Activated T-helper 2 cell treated with anti-CD3 and anti-CD28 coated beads, Interferon-gamma antibody, Interleukin-2, Interleukin-4, amounts not matched to agents 10 μg/mL and 5 μg/mL and 100 μg/mL, durations not matched to agents 14 hours and 24 hours and 36 hours (primary cell): ENCODE results near the gene KIF5C. TPM values are rescaled to one million over a fixed set of nuclear protein-coding genes. Genes with fewer than 3 reads are reported as not detected.

ENCODE experiments used
- DNase-seq: peaks from one replicate; pipeline ENCODE4 v3.0.0; 2021; ENCODE audit warnings: low spot score
- H3K27ac Mint-ChIP-seq: one replicate; pipeline ENCODE4 v1.8.0; 2021; ENCODE audit warnings: mixed read lengths
- H3K27me3 Mint-ChIP-seq: one replicate; pipeline ENCODE4 v1.8.0; 2021; ENCODE audit warnings: low read depth, mixed read lengths
- H3K36me3 Mint-ChIP-seq: one replicate; pipeline ENCODE4 v1.8.0; 2021; ENCODE audit warnings: low read depth, mixed read lengths
- H3K4me1 Mint-ChIP-seq: one replicate; pipeline ENCODE4 v1.8.0; 2021; ENCODE audit warnings: low read depth, mixed read lengths
- H3K4me3 Mint-ChIP-seq: one replicate; pipeline ENCODE4 v1.8.0; 2021; ENCODE audit warnings: low read depth, mild to moderate bottlenecking, moderate library complexity, mixed read lengths
- H3K9me3 Mint-ChIP-seq: one replicate; pipeline ENCODE4 v1.8.0; 2021; ENCODE audit warnings: mixed read lengths
- intact Hi-C: fragments of 100-400 bp; cut with micrococcal nuclease; formaldehyde crosslinking; loops from one replicate; pipeline ENCODE4 v1.15.1; 2023
- total RNA-seq: library from RNA; stranded (reverse); gene quantifications from 2 replicates; pipeline ENCODE4 v1.2.3, GENCODE V29; 2022

The KIF5C gene
- total RNA-seq, 1 donor from 2014 or later: 12.9 TPM

DNA sequence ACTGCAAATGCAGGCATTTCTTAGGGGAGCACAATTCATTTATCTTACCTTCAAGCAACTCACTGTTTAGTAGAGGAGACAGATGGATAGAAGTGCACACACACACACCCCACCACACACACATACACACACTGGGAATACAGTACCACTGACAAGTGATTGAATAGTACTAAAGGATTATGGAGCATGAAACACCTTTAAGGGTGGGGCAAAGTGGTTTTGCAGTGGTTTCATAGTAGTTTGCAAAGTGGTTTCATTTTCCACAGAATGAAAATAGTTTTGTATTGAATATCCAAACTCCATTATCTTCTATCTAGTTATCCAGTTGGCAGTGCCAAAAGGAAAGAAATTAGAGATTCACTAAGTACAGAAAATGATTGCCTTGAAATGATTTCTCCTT is 18.9 kb downstream of the KIF5C start:
- H3K27ac Mint-ChIP-seq: no peak overlapping the region
- peaks cover 11% of the 10 kb centered on the region for H3K4me1 Mint-ChIP-seq
- peaks cover 8% of the 10 kb centered on the region for H3K27me3 Mint-ChIP-seq
- DNase-seq: no peak
- intact Hi-C loops: no loop called here
- peaks cover 27% of the 10 kb centered on the region for H3K9me3 Mint-ChIP-seq
- H3K36me3 Mint-ChIP-seq: peaks cover 20% of the 10 kb centered on the region
- H3K4me3 Mint-ChIP-seq: no peak overlapping the region

GRCh38 chr2:148896136-148896535 is 21.1 kb downstream of the KIF5C start:
- Mint-ChIP-seq H3K36me3 (peaks cover 17% of the 10 kb centered on the region), H3K27me3 (no peaks in the 10 kb centered on the region), H3K4me3 (no peak overlapping the region), H3K9me3 (peaks cover 23% of the 10 kb centered on the region), H3K4me1 (peaks cover 11% of the 10 kb centered on the region), H3K27ac (no peak overlapping the region)
- no peak for DNase-seq
- intact Hi-C loops: no loop called here

- H3K9me3 Mint-ChIP-seq: no peaks in the 10 kb centered on the region
- no peak for DNase-seq
- H3K4me3 Mint-ChIP-seq: no peak overlapping the region
- no peaks in the 10 kb centered on the region for H3K36me3 Mint-ChIP-seq
- H3K27me3 Mint-ChIP-seq: no peaks in the 10 kb centered on the region
- H3K27ac Mint-ChIP-seq: no peak overlapping the region
- intact Hi-C loops: no loop called here
- H3K4me1 Mint-ChIP-seq: no peaks in the 10 kb centered on the region
These were observed 24.8 kb downstream of the KIF5C start for GRCh38 chr2:148899638-148900318.

DNA sequence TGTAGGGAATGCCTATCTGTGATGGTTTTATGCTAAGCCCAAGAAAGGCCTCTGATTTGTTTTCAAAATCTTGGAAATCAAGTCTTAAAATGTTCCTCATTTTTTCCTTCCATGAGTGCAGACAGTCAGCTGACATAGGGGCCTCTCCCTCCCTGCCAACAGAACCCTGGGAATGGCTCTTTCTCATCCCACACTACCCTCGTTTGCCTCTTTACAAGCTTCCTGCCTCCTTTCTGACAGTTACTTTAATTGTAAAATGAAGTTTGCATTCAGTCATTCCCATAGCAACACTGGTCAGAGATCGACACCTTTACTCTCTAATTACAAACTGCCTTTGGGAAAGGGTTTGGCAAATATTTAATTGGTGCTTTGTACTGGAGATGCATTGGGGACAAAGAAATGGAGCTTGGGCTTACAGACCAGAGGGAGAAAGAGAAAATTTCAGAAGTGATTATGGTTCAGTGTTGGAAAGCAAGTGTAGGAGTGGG is 25.4 kb downstream of the KIF5C start:
- no peaks in the 10 kb centered on the region for H3K27me3 Mint-ChIP-seq
- no peaks in the 10 kb centered on the region for H3K9me3 Mint-ChIP-seq
- intact Hi-C loops: no loop called here
- DNase-seq: no peak
- H3K36me3 Mint-ChIP-seq: no peaks in the 10 kb centered on the region
- no peak overlapping the region for H3K4me3 Mint-ChIP-seq
- H3K4me1 Mint-ChIP-seq: no peaks in the 10 kb centered on the region
- no peak overlapping the region for H3K27ac Mint-ChIP-seq

DNA sequence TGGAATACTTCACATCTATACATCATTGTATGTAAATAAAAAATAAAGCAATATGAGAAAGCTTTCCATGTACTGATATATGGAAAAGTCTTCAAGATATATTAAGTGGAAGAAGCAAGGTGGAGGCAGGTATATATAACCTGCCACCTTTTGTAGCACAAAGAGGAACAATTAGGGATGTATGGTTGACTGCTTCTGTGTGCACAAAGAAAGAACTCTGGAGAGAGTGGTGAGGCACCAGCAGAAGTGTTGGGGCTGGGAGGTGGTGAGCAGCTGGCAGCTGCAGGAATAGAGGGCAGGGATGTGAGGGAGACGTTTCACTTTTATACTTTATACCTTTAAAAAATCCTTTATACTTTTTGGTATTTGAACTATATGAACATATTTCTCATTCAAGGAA is 26.1 kb downstream of the KIF5C start:
- no peak overlapping the region for H3K27ac Mint-ChIP-seq
- H3K36me3 Mint-ChIP-seq: no peaks in the 10 kb centered on the region
- no peak overlapping the region for H3K4me3 Mint-ChIP-seq
- H3K9me3 Mint-ChIP-seq: no peaks in the 10 kb centered on the region
- no peak for DNase-seq
- H3K4me1 Mint-ChIP-seq: no peaks in the 10 kb centered on the region
- intact Hi-C loops: no loop called here
- no peaks in the 10 kb centered on the region for H3K27me3 Mint-ChIP-seq

- Mint-ChIP-seq H3K4me3 (no peak overlapping the region), H3K27ac (no peak overlapping the region), H3K27me3 (no peaks in the 10 kb centered on the region), H3K9me3 (no peaks in the 10 kb centered on the region), H3K36me3 (no peaks in the 10 kb centered on the region), H3K4me1 (no peaks in the 10 kb centered on the region)
- intact Hi-C loops: no loop called here
- no peak for DNase-seq
These were observed 27.8 kb downstream of the KIF5C start for GRCh38 chr2:148902798-148903197.

- H3K4me3 Mint-ChIP-seq: no peak overlapping the region
- no peak overlapping the region for H3K27ac Mint-ChIP-seq
- no peak for DNase-seq
- H3K9me3 Mint-ChIP-seq: no peaks in the 10 kb centered on the region
- no peaks in the 10 kb centered on the region for H3K36me3 Mint-ChIP-seq
- intact Hi-C loops: no loop called here
- H3K4me1 Mint-ChIP-seq: no peaks in the 10 kb centered on the region
- no peaks in the 10 kb centered on the region for H3K27me3 Mint-ChIP-seq
These were observed 28.3 kb downstream of the KIF5C start for GRCh38 chr2:148903294-148903693.

GRCh38 chr2:148903979-148904378 is 29.0 kb downstream of the KIF5C start:
- no peak overlapping the region for H3K27ac Mint-ChIP-seq
- no peaks in the 10 kb centered on the region for H3K27me3 Mint-ChIP-seq
- H3K4me1 Mint-ChIP-seq: no peaks in the 10 kb centered on the region
- intact Hi-C loops: no loop called here
- H3K36me3 Mint-ChIP-seq: no peaks in the 10 kb centered on the region
- H3K9me3 Mint-ChIP-seq: no peaks in the 10 kb centered on the region
- DNase-seq: no peak
- no peak overlapping the region for H3K4me3 Mint-ChIP-seq

GRCh38 chr2:148906124-148906523 is 31.1 kb downstream of the KIF5C start:
- H3K27me3 Mint-ChIP-seq: no peaks in the 10 kb centered on the region
- H3K36me3 Mint-ChIP-seq: no peaks in the 10 kb centered on the region
- no peak for DNase-seq
- no peaks in the 10 kb centered on the region for H3K9me3 Mint-ChIP-seq
- H3K27ac Mint-ChIP-seq: no peak overlapping the region
- intact Hi-C loops: no loop called here
- H3K4me1 Mint-ChIP-seq: no peaks in the 10 kb centered on the region
- no peak overlapping the region for H3K4me3 Mint-ChIP-seq

GRCh38 chr2:148907085-148907785 is 32.2 kb downstream of the KIF5C start:
- no peak for DNase-seq
- Mint-ChIP-seq H3K36me3 (no peaks in the 10 kb centered on the region), H3K27ac (no peak overlapping the region), H3K4me1 (no peaks in the 10 kb centered on the region), H3K9me3 (no peaks in the 10 kb centered on the region), H3K27me3 (no peaks in the 10 kb centered on the region), H3K4me3 (no peak overlapping the region)
- intact Hi-C loops: no loop called here

DNA sequence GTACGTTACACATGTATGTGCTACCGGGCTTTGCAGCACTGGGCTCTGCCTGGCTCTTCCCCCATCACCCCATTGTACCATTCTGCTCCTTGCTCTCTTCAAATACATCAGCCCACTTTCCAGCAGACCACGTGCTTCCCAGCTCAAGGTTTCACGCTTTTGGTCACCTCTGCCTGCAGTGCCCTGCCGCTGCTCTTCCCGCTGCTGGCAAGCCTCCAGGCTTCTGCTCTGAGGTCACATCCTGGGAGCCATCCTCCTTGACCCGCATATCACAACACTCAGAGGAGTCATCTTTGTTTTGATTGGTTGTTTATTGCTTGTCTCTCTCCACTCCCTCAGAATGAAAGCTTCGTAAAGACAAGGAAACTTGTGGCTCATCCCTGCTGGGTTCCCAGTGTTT is 34.1 kb downstream of the KIF5C start:
- no peaks in the 10 kb centered on the region for H3K36me3 Mint-ChIP-seq
- no peaks in the 10 kb centered on the region for H3K9me3 Mint-ChIP-seq
- H3K27ac Mint-ChIP-seq: no peak overlapping the region
- H3K4me1 Mint-ChIP-seq: no peaks in the 10 kb centered on the region
- H3K27me3 Mint-ChIP-seq: no peaks in the 10 kb centered on the region
- no peak overlapping the region for H3K4me3 Mint-ChIP-seq
- no peak for DNase-seq
- intact Hi-C loops: no loop called here

GRCh38 chr2:148913061-148913460 is 38.0 kb downstream of the KIF5C start:
- Mint-ChIP-seq H3K4me3 (no peak overlapping the region), H3K27ac (no peak overlapping the region), H3K4me1 (peaks cover 9% of the 10 kb centered on the region), H3K36me3 (no peaks in the 10 kb centered on the region), H3K27me3 (no peaks in the 10 kb centered on the region), H3K9me3 (peaks cover under 1% of the 10 kb centered on the region)
- no peak for DNase-seq
- intact Hi-C loops: no loop called here

- Mint-ChIP-seq H3K36me3 (peaks cover 3% of the 10 kb centered on the region), H3K27ac (no peak overlapping the region), H3K4me3 (no peak overlapping the region), H3K4me1 (peaks cover 9% of the 10 kb centered on the region), H3K9me3 (peaks cover 5% of the 10 kb centered on the region), H3K27me3 (no peaks in the 10 kb centered on the region)
- DNase-seq: no peak
- intact Hi-C loops: no loop called here
These were observed 38.5 kb downstream of the KIF5C start for GRCh38 chr2:148913492-148913891.
